Measurements from ENCODE around the gene RPS16. TPM values are rescaled to one million over a fixed set of nuclear protein-coding genes. Genes with fewer than 3 reads are reported as not detected.

Gene RPS16
- total and polyA plus RNA-seq, 2 of the 8 experiments (the other 6 are each of a cell fraction or from before 2014, with no cell fraction given) = 2,433 to 7,810 TPM

GRCh38 chr19:39397360-39398296, 38.1 kb downstream of the RPS16 start (continued):
- no peak for TF ChIP-seq KDM5A (IDR thresholded peaks at IDR 0.05; ENCODE audit: low read length)
- no peak for TF ChIP-seq SIRT6 (IDR thresholded peaks at IDR 0.05; ENCODE audit: low read length)
- 0 out of 2 replicates have a peak, but pooled peaks have one; percentile 11 for TF ChIP-seq TBP (IDR thresholded peaks at IDR 0.05; ENCODE audit: low read depth, low read length)
- no peak for TF ChIP-seq SIX5 (IDR thresholded peaks at IDR 0.05; ENCODE audit: low read depth, low read length)
- no peak for TF ChIP-seq SP4 (IDR thresholded peaks at IDR 0.05; ENCODE audit: low read length)
- peak; percentile 51; the same call in 1 of the 2 replicates for TF ChIP-seq CREB1 (IDR thresholded peaks at IDR 0.05)
- TF ChIP-seq RAD21 (IDR thresholded peaks at IDR 0.05 in 1 of 2, conservative IDR thresholded peaks at IDR 0.05 in 1 of 2; ENCODE audit: low read depth in 2 of 2, low read length in 2 of 2) = peak; percentile 92 to 96
- no peak for TF ChIP-seq RBBP5 (IDR thresholded peaks at IDR 0.05; ENCODE audit: borderline replicate concordance, low read depth, low read length)
- TF ChIP-seq SRF (IDR thresholded peaks at IDR 0.05; ENCODE audit: low read depth, low read length) = no peak

Data from H1 (cell line).